ENCODE data around the gene TRIM5.
A peak's percentile ranks its signal among the peaks of the same experiment; 100 is the strongest.

TRIM5 gene

DNA sequence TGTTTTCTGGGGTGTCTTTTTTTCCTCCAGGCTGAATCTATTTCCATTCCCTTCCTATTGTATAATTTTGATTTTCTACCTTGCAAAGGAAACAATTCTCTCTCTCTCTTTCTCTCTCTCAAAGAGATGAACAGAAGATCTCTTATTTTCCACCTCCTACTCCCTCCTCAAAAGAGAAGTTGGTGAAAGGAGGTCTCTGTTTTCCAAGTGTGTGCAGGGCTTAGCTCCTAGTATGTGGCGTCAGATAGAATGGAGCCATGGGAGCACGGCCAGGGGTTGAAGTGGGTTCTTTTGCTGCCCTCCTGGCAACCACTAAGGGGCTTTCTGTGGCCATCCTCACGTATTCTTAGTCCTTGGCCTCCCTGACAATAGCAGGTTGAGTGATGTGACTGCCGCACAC, 59.6 kb downstream of the TRIM5 start:
- FAIRE-seq (no peak), DNase-seq (ENCODE audit: low spot score) (no peak)

DNA sequence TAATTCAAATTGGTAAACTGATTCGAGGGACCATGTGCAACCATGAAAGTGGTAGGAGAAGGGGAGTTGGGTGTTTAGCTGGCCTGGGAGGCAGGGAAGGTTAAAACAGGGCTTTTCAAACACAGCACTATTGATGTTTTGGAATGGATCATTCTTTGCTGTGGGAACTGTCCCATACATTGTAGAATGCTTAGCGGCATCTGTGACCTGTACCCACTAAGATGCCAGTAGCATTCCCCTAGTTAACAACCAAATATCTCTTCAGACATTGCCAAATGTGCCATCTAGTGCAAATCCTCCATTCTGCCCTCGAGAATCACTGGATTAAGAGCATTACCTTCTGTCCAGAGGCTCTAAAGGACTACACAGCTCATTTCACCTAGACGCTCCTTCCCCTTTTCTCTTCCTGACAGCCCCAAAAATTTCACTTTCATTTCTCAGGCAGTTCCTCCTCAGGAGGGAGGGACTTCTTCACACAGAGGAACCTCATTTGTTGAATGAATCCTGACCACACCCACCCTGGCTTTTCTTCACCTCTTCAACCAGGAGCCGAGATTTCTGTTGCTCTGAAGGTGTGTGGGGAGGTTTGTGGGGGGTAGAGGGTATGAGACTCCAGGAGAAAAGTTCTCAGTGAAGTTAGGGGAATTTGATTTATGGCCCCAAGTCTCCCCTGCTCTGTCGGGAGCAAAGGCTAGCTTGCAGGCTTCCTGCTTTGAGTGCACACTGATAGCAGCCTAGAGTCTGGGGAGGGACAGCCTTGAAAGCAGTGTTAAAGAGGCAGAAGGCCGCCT, 60.2 kb downstream of the TRIM5 start, which contains the start of gene TRIM34:
TSS of gene TRIM34 (plus strand) at position 513 of the 791 bp plus-strand sequence. CDS start 7,331 bp downstream, outside the sequence.
- DNase-seq (ENCODE audit: low spot score) (peak; percentile 60), FAIRE-seq (no peak)

DNA sequence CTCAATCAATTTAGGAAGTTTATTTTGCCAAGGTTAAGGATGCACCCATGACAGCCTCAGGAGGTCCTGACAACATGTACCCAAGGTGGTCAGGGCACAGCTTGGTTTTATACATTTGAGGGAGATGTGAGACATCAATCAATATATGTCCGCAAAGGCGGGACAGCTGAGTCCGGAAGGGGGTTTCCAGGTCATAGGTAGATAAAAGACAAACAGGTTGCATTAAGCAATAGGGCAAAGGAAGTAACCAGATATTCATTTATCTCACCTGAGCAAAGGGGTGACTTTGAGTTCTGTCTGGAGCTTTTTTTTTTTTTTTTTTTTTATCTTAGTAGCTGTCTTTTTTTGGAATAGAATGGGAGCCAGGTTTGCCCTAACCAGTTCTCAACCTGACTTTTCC, 62.1 kb downstream of the TRIM5 start:
- FAIRE-seq = no peak

DNA sequence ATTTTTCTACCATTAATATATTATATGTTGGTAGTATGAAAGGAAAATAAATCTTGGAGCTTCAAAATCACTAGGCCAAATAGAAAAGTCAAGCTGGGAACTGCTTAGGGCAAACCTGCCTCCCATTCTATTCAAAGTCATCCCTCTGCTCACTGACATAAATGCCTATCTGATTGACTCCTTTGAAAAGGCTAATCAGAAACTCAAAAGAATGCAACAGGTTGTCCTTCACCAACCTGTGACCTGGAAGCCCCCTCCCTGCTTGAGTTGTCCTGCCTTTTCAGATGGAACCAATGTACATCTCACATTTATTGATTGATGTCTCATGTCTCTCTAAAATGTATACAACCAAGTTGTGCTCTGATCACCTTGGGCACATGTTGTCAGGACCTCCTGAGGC, 63.3 kb downstream of the TRIM5 start:
- FAIRE-seq (no peak), DNase-seq (ENCODE audit: low spot score) (no peak)

More for the DNA sequence above, 62.1 kb downstream of the TRIM5 start:
- DNase-seq (ENCODE audit: low spot score) = no peak

DNA sequence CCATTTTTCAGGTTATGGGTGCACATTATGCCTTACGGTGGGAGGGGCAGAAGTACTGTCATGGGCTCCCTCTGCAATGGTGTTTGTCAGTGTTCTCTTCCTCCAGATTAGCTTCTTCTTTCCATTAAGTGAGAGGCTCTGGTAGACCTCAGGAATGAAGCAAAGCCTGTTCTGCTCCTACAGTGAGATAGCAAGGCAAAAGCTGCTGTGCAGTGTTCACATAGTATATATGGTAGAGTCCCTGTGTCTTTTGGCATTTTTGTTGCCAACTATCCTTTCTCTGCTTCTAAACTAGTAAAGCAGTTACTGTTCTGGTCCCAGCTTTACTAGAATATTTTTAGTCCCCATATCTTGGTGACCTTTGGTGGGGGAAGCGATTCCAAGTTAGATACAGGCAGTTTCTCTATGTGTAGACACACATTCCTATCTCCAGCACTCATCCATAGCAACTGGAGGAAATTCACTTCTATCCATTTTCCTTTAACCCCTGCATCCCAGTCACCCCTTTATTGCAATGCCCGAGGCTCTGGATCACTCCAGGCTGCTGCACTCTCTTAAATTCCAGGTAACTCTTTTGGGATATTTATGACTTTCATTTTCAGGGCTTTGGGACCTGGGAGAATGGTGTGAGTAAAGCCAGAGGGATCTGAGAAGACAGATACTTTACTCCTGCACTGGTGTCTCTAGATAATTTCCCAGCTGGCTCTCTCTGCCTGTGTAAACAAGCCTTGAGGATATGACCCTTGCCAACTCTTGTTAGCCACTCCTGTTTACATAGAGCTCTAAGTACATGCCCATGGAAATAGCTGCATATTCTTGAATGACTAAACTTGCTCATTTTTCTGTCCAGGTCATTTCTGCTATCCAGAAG, 64.0 kb downstream of the TRIM5 start:
- no peak for DNase-seq (ENCODE audit: low spot score)
- no peak for FAIRE-seq

DNA sequence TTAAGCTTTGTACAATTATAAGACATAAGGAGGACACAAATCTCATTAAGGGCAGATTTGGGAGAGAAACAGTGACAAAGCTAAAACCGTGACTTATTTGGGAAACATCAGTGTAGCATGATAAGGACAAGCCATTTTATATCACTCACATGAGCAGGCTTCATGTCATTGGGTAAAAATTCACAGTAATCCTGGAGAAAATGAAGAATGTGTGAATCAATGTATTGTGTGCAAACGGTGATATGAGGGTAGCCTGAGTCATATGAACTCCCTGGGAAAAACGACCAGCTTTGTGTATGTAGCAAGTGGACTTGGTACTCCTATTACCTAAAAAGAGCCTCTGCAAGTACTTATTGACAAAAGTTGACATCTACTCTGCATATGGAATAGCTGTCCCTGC, 66.1 kb downstream of the TRIM5 start:
- DNase-seq (ENCODE audit: low spot score) (no peak), FAIRE-seq (no peak)

Data from urothelium cell line (cell line).